Mammary epithelial cell (primary cell): ENCODE measurements around the gene COL1A2.

ENCODE experiments used
- EZH2 ChIP-seq: IDR thresholded peaks from 2 replicates; pipeline ENCODE4 v1.6.1; 2012; ENCODE audit warnings: low read length, inconsistent platforms, borderline replicate concordance
- TF ChIP-seq, protein P1 (sequence below), 2 donors: IDR thresholded peaks in 1 of 2; conservative IDR thresholded peaks in 1 of 2; 2 replicates each; pipeline ENCODE4 v1.5.1; 2011 to 2012; ENCODE audit warnings: inconsistent platforms in 2 of 2, low read length in 2 of 2, mild to moderate bottlenecking in 2 of 2, control low read depth in 1 of 2, low read depth in 1 of 2; ENCODE audit not compliant: insufficient read depth in 1 of 2; ENCODE audit errors: extremely low read depth in 1 of 2

DNA sequence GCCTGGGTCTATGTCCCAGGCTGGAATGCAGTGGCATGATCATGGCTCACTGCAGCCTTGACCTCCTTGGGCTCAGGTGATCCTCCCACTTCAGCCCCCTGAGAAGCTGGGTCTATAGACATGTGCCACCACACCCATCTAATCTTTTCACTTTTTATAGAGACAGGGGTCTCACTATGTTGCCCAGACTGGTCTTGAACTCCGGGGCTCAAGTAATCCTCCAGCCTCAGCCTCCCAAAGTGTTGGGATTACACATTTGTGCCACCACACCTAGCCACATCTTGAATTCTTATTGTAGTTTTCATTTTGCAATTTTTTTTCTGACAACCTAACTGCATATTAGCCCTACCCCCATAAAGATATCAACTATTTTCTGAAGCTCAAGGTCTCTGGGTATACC is 18.4 kb upstream of the COL1A2 start:
- TF ChIP-seq, protein P1, sequence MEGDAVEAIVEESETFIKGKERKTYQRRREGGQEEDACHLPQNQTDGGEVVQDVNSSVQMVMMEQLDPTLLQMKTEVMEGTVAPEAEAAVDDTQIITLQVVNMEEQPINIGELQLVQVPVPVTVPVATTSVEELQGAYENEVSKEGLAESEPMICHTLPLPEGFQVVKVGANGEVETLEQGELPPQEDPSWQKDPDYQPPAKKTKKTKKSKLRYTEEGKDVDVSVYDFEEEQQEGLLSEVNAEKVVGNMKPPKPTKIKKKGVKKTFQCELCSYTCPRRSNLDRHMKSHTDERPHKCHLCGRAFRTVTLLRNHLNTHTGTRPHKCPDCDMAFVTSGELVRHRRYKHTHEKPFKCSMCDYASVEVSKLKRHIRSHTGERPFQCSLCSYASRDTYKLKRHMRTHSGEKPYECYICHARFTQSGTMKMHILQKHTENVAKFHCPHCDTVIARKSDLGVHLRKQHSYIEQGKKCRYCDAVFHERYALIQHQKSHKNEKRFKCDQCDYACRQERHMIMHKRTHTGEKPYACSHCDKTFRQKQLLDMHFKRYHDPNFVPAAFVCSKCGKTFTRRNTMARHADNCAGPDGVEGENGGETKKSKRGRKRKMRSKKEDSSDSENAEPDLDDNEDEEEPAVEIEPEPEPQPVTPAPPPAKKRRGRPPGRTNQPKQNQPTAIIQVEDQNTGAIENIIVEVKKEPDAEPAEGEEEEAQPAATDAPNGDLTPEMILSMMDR (conservative IDR thresholded peaks at IDR 0.05 in 1 of 2, IDR thresholded peaks at IDR 0.05 in 1 of 2; ENCODE audit: extremely low read depth in 1 of 2, insufficient read depth in 1 of 2, low read depth in 1 of 2, low read length in 2 of 2) = no peak
- TF ChIP-seq EZH2 = no peak
